Peyer's patch (tissue), 4 donors: ENCODE results near the gene FCMR.

Experiments used
- POLR2A ChIP-seq, 2 donors: fragments of 450-650 bp; IDR thresholded peaks; one replicate each; pipeline ENCODE4 v1.5.1; 2017; ENCODE audit warnings: antibody characterized with exemption in 2 of 2, mild to moderate bottlenecking in 2 of 2, moderate library complexity in 2 of 2
- TF ChIP-seq, protein P1 (sequence below), 6 experiments: fragments of 450-650 bp in 4 of 6; fragments of 200-600 bp in 2 of 6; sonication (generic) in 1 of 6; IDR thresholded peaks; one replicate each; pipeline ENCODE4 v1.5.1; 2017 to 2019; ENCODE audit warnings: antibody characterized with exemption in 6 of 6, mild to moderate bottlenecking in 3 of 6, moderate library complexity in 1 of 6

DNA sequence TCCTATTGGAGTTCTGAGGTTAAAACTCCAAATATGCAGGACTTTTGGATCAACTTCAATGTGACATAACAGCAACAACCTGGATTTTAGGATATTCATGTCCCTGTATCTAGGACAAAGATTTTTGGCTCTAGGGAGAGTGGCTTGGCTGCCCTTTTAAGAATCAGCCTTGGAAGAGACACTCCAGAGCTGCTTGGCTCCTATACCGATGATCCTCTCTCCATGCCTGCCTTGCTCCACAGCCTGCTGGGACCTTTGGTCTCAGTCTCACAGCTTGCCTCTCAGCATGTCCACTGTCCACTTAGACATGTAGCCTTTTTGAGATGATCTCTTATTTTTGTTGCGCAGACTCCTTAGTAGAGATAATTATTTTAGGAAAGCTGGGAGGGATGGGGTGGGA is 4.5 kb upstream of the FCMR start:
- TF ChIP-seq, protein P1, sequence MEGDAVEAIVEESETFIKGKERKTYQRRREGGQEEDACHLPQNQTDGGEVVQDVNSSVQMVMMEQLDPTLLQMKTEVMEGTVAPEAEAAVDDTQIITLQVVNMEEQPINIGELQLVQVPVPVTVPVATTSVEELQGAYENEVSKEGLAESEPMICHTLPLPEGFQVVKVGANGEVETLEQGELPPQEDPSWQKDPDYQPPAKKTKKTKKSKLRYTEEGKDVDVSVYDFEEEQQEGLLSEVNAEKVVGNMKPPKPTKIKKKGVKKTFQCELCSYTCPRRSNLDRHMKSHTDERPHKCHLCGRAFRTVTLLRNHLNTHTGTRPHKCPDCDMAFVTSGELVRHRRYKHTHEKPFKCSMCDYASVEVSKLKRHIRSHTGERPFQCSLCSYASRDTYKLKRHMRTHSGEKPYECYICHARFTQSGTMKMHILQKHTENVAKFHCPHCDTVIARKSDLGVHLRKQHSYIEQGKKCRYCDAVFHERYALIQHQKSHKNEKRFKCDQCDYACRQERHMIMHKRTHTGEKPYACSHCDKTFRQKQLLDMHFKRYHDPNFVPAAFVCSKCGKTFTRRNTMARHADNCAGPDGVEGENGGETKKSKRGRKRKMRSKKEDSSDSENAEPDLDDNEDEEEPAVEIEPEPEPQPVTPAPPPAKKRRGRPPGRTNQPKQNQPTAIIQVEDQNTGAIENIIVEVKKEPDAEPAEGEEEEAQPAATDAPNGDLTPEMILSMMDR (IDR thresholded peaks at IDR 0.05): no peak
- no peak for TF ChIP-seq POLR2A (IDR thresholded peaks at IDR 0.05)
